ENCODE results near the gene PXYLP1.

DNA sequence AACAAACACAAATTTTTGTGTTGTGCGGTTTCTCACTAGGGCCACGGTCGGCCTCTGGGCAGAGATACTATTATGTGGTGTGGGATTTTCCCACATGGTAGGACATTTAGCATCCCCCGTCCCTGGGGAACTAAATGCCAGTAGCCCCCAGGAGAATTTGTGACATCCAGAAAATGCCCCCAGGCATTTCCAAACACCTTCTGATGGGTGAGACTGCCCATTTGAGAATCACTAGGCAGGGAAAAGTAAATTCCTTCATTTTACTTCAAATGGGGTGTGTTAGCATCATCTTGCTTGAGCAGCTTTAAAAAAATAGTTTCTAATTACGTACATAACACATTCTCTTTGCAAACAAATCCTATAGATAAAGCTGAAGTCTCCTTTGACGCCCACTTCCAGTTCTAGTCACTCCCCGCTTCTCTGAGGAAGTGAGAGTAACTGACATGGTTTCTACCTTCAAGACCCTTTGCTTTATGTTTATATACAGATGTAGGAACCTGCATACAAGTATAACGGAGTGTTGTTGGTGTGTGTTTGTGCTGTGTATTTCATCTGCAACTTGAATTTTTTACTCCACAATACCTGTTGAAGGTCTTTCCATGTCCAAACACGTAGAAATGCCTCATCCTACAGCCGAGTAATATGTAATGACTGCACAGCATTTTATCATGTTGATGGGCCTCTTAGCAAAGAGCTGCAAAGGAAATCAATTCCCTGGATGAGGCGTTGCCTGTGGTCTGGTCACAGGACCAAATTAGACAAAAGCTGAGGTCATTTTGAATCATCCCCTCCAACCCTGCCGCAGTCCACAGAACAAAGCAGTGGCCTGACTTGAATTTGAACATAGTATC is 105.3 kb downstream of the PXYLP1 start:
- TF ChIP-seq, protein P1, sequence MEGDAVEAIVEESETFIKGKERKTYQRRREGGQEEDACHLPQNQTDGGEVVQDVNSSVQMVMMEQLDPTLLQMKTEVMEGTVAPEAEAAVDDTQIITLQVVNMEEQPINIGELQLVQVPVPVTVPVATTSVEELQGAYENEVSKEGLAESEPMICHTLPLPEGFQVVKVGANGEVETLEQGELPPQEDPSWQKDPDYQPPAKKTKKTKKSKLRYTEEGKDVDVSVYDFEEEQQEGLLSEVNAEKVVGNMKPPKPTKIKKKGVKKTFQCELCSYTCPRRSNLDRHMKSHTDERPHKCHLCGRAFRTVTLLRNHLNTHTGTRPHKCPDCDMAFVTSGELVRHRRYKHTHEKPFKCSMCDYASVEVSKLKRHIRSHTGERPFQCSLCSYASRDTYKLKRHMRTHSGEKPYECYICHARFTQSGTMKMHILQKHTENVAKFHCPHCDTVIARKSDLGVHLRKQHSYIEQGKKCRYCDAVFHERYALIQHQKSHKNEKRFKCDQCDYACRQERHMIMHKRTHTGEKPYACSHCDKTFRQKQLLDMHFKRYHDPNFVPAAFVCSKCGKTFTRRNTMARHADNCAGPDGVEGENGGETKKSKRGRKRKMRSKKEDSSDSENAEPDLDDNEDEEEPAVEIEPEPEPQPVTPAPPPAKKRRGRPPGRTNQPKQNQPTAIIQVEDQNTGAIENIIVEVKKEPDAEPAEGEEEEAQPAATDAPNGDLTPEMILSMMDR (IDR thresholded peaks at IDR 0.05), result no peak
- TF ChIP-seq POLR2A (IDR thresholded peaks at IDR 0.05), result no peak
- TF ChIP-seq EP300 (IDR thresholded peaks at IDR 0.05), result no peak

Data from tibial nerve (tissue), 4 donors.